ENCODE results near the gene NXNL1. TPM values are rescaled to one million over a fixed set of nuclear protein-coding genes. Genes with fewer than 3 reads are reported as not detected.

Gene NXNL1
- total RNA-seq, 1 experiment from 2014 or later: not detected

DNA sequence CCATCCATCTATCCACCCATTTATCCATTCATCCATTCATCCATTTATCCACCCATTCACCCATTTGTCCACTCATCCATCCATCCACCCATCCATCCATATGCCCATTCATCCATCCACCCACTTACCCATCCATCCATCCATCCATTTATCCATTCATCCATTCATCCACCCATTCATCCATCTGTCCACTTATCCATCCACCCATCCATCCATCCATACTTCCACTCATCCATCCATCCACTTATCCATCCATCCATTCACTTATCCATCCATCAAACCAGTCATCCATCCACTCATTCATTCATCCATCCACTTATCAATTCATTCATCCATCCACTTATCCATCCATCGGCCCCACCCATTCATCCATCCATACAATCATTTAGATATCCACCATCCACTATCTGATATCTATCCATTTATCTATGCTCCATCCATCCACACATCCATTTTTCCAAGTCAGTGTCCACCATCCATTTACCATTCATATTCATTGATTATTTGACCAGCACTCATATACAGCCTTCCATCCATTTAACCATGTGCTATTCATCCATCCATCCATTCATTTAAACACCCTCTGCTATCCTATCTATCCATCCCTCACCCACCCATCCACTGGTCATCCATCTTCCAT, 15.1 kb downstream of the NXNL1 start:
- no peak for DNase-seq (ENCODE audit: low spot score)
- Mint-ChIP-seq H3K4me1 (peaks cover 3% of the 10 kb centered on the region; the same call in 1 of the 2 replicates), H3K9me3 (peaks cover 12% of the 10 kb centered on the region), H3K27ac (no peak overlapping the region), H3K27me3 (ENCODE audit: low read depth) (peaks cover 20% of the 10 kb centered on the region), H3K4me3 (no peak overlapping the region), H3K36me3 (peaks cover 5% of the 10 kb centered on the region)
- TF ChIP-seq, protein P1, sequence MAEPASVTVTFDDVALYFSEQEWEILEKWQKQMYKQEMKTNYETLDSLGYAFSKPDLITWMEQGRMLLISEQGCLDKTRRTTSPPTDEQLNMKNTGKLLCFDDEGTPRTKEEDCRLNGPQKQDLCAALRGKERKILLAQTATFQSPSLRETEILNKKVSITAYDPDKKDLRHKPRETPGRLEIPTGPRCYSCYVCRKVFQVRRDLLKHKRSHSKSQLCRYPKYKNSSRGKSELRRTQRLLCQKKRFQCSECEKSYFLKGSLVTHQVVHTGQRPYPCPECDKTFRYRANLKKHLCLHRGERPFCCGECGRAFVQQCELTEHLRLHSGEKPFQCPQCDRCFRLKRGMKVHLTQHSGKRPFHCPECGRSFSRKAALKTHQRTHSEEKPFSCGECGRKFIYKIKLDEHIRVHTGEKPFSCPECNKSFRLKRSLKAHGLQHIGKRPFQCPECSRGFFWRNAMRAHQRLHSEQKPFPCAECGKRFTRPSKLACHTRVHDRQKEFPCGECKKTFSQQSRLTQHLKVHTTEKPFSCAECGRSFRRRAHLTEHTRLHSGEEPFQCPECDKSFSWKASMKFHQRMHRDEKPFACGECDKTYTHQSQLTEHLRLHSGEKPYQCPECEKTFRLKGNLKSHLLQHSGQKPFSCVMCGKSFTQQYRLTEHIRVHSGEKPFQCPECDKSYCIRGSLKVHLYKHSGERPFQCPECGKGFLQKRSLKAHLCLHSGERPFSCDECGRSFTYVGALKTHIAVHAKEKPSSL (CRISPR knock-in tag; conservative IDR thresholded peaks at IDR 0.05): no peak
- TF ChIP-seq, protein P2, sequence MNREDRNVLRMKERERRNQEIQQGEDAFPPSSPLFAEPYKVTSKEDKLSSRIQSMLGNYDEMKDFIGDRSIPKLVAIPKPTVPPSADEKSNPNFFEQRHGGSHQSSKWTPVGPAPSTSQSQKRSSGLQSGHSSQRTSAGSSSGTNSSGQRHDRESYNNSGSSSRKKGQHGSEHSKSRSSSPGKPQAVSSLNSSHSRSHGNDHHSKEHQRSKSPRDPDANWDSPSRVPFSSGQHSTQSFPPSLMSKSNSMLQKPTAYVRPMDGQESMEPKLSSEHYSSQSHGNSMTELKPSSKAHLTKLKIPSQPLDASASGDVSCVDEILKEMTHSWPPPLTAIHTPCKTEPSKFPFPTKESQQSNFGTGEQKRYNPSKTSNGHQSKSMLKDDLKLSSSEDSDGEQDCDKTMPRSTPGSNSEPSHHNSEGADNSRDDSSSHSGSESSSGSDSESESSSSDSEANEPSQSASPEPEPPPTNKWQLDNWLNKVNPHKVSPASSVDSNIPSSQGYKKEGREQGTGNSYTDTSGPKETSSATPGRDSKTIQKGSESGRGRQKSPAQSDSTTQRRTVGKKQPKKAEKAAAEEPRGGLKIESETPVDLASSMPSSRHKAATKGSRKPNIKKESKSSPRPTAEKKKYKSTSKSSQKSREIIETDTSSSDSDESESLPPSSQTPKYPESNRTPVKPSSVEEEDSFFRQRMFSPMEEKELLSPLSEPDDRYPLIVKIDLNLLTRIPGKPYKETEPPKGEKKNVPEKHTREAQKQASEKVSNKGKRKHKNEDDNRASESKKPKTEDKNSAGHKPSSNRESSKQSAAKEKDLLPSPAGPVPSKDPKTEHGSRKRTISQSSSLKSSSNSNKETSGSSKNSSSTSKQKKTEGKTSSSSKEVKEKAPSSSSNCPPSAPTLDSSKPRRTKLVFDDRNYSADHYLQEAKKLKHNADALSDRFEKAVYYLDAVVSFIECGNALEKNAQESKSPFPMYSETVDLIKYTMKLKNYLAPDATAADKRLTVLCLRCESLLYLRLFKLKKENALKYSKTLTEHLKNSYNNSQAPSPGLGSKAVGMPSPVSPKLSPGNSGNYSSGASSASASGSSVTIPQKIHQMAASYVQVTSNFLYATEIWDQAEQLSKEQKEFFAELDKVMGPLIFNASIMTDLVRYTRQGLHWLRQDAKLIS (CRISPR knock-in tag; IDR thresholded peaks at IDR 0.05; ENCODE audit: borderline replicate concordance): no peak
- TF ChIP-seq TP53 (CRISPR knock-in tag; IDR thresholded peaks at IDR 0.05) (no peak), TEAD4 (CRISPR knock-in tag; IDR thresholded peaks at IDR 0.05) (no peak), SMAD4 (CRISPR knock-in tag; IDR thresholded peaks at IDR 0.05) (no peak), HMGA2 (CRISPR knock-in tag; IDR thresholded peaks at IDR 0.05) (no peak), CREM (CRISPR knock-in tag; IDR thresholded peaks at IDR 0.05) (no peak), JAZF1 (CRISPR knock-in tag; IDR thresholded peaks at IDR 0.05) (no peak), NR2C2 (CRISPR knock-in tag; IDR thresholded peaks at IDR 0.05) (no peak), CBFB (CRISPR knock-in tag; IDR thresholded peaks at IDR 0.05; ENCODE audit: low read depth) (no peak)
- TF ChIP-seq, protein P3, sequence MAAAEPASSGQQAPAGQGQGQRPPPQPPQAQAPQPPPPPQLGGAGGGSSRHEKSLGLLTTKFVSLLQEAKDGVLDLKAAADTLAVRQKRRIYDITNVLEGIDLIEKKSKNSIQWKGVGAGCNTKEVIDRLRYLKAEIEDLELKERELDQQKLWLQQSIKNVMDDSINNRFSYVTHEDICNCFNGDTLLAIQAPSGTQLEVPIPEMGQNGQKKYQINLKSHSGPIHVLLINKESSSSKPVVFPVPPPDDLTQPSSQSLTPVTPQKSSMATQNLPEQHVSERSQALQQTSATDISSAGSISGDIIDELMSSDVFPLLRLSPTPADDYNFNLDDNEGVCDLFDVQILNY (CRISPR knock-in tag; IDR thresholded peaks at IDR 0.05): no peak
- TF ChIP-seq, protein P4, sequence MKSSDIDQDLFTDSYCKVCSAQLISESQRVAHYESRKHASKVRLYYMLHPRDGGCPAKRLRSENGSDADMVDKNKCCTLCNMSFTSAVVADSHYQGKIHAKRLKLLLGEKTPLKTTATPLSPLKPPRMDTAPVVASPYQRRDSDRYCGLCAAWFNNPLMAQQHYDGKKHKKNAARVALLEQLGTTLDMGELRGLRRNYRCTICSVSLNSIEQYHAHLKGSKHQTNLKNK (CRISPR knock-in tag; IDR thresholded peaks at IDR 0.05): no peak
- TF ChIP-seq, protein P5, sequence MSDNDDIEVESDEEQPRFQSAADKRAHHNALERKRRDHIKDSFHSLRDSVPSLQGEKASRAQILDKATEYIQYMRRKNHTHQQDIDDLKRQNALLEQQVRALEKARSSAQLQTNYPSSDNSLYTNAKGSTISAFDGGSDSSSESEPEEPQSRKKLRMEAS (CRISPR knock-in tag; IDR thresholded peaks at IDR 0.05): no peak
- TF ChIP-seq, protein P6, sequence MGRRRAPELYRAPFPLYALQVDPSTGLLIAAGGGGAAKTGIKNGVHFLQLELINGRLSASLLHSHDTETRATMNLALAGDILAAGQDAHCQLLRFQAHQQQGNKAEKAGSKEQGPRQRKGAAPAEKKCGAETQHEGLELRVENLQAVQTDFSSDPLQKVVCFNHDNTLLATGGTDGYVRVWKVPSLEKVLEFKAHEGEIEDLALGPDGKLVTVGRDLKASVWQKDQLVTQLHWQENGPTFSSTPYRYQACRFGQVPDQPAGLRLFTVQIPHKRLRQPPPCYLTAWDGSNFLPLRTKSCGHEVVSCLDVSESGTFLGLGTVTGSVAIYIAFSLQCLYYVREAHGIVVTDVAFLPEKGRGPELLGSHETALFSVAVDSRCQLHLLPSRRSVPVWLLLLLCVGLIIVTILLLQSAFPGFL (CRISPR knock-in tag; IDR thresholded peaks at IDR 0.05; ENCODE audit: borderline replicate concordance): no peak
- TF ChIP-seq, protein P7, sequence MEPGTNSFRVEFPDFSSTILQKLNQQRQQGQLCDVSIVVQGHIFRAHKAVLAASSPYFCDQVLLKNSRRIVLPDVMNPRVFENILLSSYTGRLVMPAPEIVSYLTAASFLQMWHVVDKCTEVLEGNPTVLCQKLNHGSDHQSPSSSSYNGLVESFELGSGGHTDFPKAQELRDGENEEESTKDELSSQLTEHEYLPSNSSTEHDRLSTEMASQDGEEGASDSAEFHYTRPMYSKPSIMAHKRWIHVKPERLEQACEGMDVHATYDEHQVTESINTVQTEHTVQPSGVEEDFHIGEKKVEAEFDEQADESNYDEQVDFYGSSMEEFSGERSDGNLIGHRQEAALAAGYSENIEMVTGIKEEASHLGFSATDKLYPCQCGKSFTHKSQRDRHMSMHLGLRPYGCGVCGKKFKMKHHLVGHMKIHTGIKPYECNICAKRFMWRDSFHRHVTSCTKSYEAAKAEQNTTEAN (CRISPR knock-in tag; IDR thresholded peaks at IDR 0.05): no peak
- no peak for ATAC-seq
- CTCF ChIA-PET: interaction anchor here (1.2 to 1.9 kb wide), 2 partner anchors 21 to 50 kb away, joined by 4 to 6 read pairs; no protein-coding TSS in a partner anchor
- POLR2A ChIA-PET: no interaction called here
